22Rv1 (cell line): ENCODE data around the gene ITPR1.

Experiments
- H3K27ac ChIP-seq: fragments of 450-650 bp; 2 replicates; pipeline ENCODE4 v1.5.1; 2017
- CTCF ChIP-seq: fragments of 450-650 bp; IDR thresholded peaks from 2 replicates; pipeline ENCODE4 v1.5.1; 2017; ENCODE audit warnings: mild to moderate bottlenecking
- ZFX ChIP-seq: fragments of 450-650 bp; IDR thresholded peaks from 2 replicates; pipeline ENCODE4 v1.6.1; 2017; ENCODE audit warnings: antibody characterized with exemption, borderline replicate concordance

Gene ITPR1

GRCh38 chr3:4568841-4569240, 75.7 kb downstream of the ITPR1 start:
- H3K27ac ChIP-seq = no peak overlapping the region
- no peak for TF ChIP-seq ZFX
- no peak for TF ChIP-seq CTCF

GRCh38 chr3:4570840-4571621, 77.9 kb downstream of the ITPR1 start:
- H3K27ac ChIP-seq = no peak overlapping the region
- no peak for TF ChIP-seq CTCF
- no peak for TF ChIP-seq ZFX

GRCh38 chr3:4571690-4572334, 78.7 kb downstream of the ITPR1 start:
- no peak overlapping the region for H3K27ac ChIP-seq
- TF ChIP-seq ZFX = no peak
- no peak for TF ChIP-seq CTCF

- H3K27ac ChIP-seq = no peak overlapping the region
- TF ChIP-seq CTCF = no peak
- no peak for TF ChIP-seq ZFX
Measured at GRCh38 chr3:4573153-4573552, 80.0 kb downstream of the ITPR1 start.

- TF ChIP-seq CTCF = no peak
- no peak for TF ChIP-seq ZFX
- H3K27ac ChIP-seq = no peak overlapping the region
Measured at GRCh38 chr3:4574426-4574965, 81.3 kb downstream of the ITPR1 start.

GRCh38 chr3:4575381-4575780, 82.2 kb downstream of the ITPR1 start:
- no peak overlapping the region for H3K27ac ChIP-seq
- no peak for TF ChIP-seq CTCF
- TF ChIP-seq ZFX = no peak

GRCh38 chr3:4577721-4578120, 84.6 kb downstream of the ITPR1 start:
- TF ChIP-seq CTCF (no peak), ZFX (no peak)
- H3K27ac ChIP-seq = no peak overlapping the region
